Activated gamma-delta T cell treated with anti-CD3 and anti-CD28 coated beads, Interleukin-2, amount 50 U/mL, for 16 hours (primary cell): ENCODE measurements around the gene STUB1.
"Not testable (repeated sequence)": the region's sequence is repeated elsewhere in the genome, so short reads cannot be mapped to it uniquely, and the experiment has no call there.

Source experiments
- DNase-seq: peaks from one replicate; pipeline ENCODE4 v3.0.0-alpha.2; 2020; ENCODE audit warnings: low read depth

Gene STUB1

GRCh38 chr16:712740-713250 is 32.6 kb downstream of the STUB1 start:
- DNase-seq: not testable (repeated sequence)

GRCh38 chr16:714079-714478 is 33.9 kb downstream of the STUB1 start:
- DNase-seq: no peak

GRCh38 chr16:714558-715476 is 34.6 kb downstream of the STUB1 start, which contains the start of gene METRN:
METRN (plus strand) TSS chr16:715118; CDS start chr16:715290, 172 bp downstream.
- peak; percentile 84 for DNase-seq

GRCh38 chr16:715477-716199 is 35.4 kb downstream of the STUB1 start:
- DNase-seq: no peak

- DNase-seq: no peak
Observed at GRCh38 chr16:716200-716568, 36.0 kb downstream of the STUB1 start.

- DNase-seq: no peak
Observed at GRCh38 chr16:716768-717325, 36.6 kb downstream of the STUB1 start.

GRCh38 chr16:717450-718245 is 37.4 kb downstream of the STUB1 start:
- DNase-seq: no peak

- no peak for DNase-seq
Observed at GRCh38 chr16:718389-718788, 38.2 kb downstream of the STUB1 start.

- DNase-seq: no peak
Observed at GRCh38 chr16:718922-719321, 38.7 kb downstream of the STUB1 start.

- no peak for DNase-seq
Observed at GRCh38 chr16:719815-720446, 39.7 kb downstream of the STUB1 start.

GRCh38 chr16:720447-720989 is 40.3 kb downstream of the STUB1 start:
- DNase-seq: no peak

GRCh38 chr16:720990-721764 is 41.0 kb downstream of the STUB1 start, which contains the start of gene ANTKMT:
ANTKMT (plus strand) TSS chr16:721146; CDS start chr16:721275, 129 bp downstream.
- peak; percentile 52 for DNase-seq

GRCh38 chr16:721765-722540 is 41.7 kb downstream of the STUB1 start:
- DNase-seq: no peak

GRCh38 chr16:722835-723633 is 42.8 kb downstream of the STUB1 start:
- DNase-seq: no peak

GRCh38 chr16:723695-724094 is 43.5 kb downstream of the STUB1 start:
- no peak for DNase-seq

GRCh38 chr16:724188-725040 is 44.2 kb downstream of the STUB1 start:
- no peak for DNase-seq

GRCh38 chr16:725041-725376 is 44.8 kb downstream of the STUB1 start:
- no peak for DNase-seq
